Body of pancreas (tissue), 4 donors: ENCODE data around the gene RASSF8. TPM values are rescaled to one million over a fixed set of nuclear protein-coding genes. Genes with fewer than 3 reads are reported as not detected.
A peak's percentile ranks its signal among the peaks of the same experiment; 100 is the strongest.

Experiments
- ATAC-seq: fragments of 150-250 bp; one replicate; pipeline ENCODE4 v1.9.1; 2016
- DNase-seq, 4 donors: peaks; one replicate each; pipeline ENCODE4 v3.0.0-alpha.2; 2019
- H3K27ac ChIP-seq, 4 donors: fragments of 200-600 bp; sonication (generic); 1 replicate in 3 of 4; 2 replicates in 1 of 4; pipeline versions ENCODE4 v1.5.1 to v1.6.1; 2016 to 2019; ENCODE audit warnings: mild to moderate bottlenecking in 1 of 4, mixed read lengths in 1 of 4, moderate library complexity in 1 of 4
- H3K27me3 ChIP-seq, 2 donors: fragments of 200-600 bp; sonication (generic); one replicate each; pipeline ENCODE4 v1.6.0; 2016; ENCODE audit warnings: mild to moderate bottlenecking in 1 of 2
- H3K36me3 ChIP-seq, 2 donors: fragments of 200-600 bp; sonication (generic); replicated peaks in 1 of 2; 2 replicates each; pipeline ENCODE4 v1.5.1; 2016; ENCODE audit warnings: low read depth in 2 of 2; ENCODE audit not compliant: insufficient read depth in 1 of 2
- H3K4me1 ChIP-seq: fragments of 200-600 bp; sonication (generic); one replicate; pipeline ENCODE4 v1.6.0; 2016
- H3K4me3 ChIP-seq, 2 donors: fragments of 200-600 bp; sonication (generic); 1 replicate in 1 of 2; 2 replicates in 1 of 2; pipeline ENCODE4 v1.5.1; 2016 to 2019
- H3K9me3 ChIP-seq, 3 donors: fragments of 200-600 bp; sonication (generic); 1 replicate in 2 of 3; 2 replicates in 1 of 3; pipeline ENCODE4 v1.5.1; 2016
- CTCF ChIP-seq, 7 experiments: fragments of 450-650 bp in 4 of 7; fragments of 200-600 bp in 3 of 7; sonication (generic) in 3 of 7; IDR thresholded peaks; one replicate each; pipeline ENCODE4 v1.5.1; 2016 to 2019; ENCODE audit warnings: antibody characterized with exemption in 7 of 7
- POLR2A ChIP-seq, 3 donors: fragments of 450-650 bp; IDR thresholded peaks; one replicate each; pipeline ENCODE4 v1.6.1; 2016; ENCODE audit warnings: antibody characterized with exemption in 3 of 3, mild to moderate bottlenecking in 2 of 3
- WGBS, 2 donors: methylation state at CpG; one replicate each; pipeline ENCODE4 v1.1.5; 2017; 5-methylcytosine and 5-hydroxymethylcytosine counted together
- intact Hi-C: fragments of 100-400 bp; cut with DNase I; formaldehyde crosslinking; loops from one replicate; pipeline ENCODE4 v1.15.1; 2023
- total RNA-seq, 2 donors: library from RNA; depleted of rRNA; stranded (reverse); fragments of >200 nt; gene quantifications; one replicate each; pipeline ENCODE4 v1.1.0, GENCODE V29; 2016

RASSF8 gene
- total RNA-seq, 2 donors from 2014 or later: 15.8 to 19.1 TPM

GRCh38 chr12:26027401-26027800 is 68.9 kb downstream of the RASSF8 start:
- H3K4me1 ChIP-seq: peaks cover 25% of the 10 kb centered on the region
- no peaks in the 10 kb centered on the region for H3K27me3 ChIP-seq
- ATAC-seq (peak; percentile 89), DNase-seq (peak in 2 of 4 donors; percentile 16 to 33)
- H3K4me3 ChIP-seq: no peak overlapping the region
- peak overlapping the region; percentile 40 to 60 (median 53) for H3K27ac ChIP-seq
- TF ChIP-seq CTCF (IDR thresholded peaks at IDR 0.05) (no peak), POLR2A (IDR thresholded peaks at IDR 0.05) (no peak)
- H3K36me3 ChIP-seq: no peaks in the 10 kb centered on the region
- intact Hi-C loops: loop anchor here (10.0 kb wide), 1 partner anchor 593 kb away; no protein-coding TSS in a partner anchor
- no peaks in the 10 kb centered on the region for H3K9me3 ChIP-seq

DNA sequence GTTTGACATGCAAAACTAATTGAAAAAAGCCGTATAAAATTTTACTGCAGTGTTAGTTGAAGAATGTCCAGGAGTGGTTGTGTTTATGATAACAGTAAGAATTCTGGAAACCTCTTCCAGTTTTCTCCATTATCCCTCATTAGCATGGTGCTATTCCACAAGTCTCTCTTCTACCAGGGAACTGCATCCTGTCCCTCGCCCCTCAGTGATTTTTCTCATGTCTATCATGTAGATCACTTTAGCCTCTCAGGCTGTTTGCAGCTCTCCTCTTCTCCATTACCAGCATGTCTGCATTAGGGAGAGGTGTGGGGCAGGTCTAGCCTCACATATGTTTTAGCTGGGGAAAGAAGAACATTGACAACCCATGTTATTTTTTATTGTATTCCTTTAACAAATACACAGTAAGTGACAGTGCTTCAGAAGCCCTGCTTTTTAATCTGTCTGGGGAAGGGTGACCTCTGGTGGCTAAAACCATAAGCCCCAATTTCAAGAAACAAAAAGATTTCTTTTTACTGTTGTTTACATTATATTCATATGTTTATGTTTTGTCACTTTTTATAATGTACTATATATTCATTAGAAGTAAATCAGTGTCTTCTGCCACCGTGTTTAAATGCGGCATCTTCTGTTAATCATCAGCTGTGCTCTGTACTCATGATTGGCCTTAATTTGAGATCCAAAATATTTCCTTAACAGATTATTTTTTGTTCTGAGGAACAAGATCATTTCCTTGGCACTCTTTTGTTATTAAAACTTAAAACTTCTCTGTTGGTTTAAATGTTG is 70.7 kb downstream of the RASSF8 start:
- Histone ChIP-seq H3K4me1 (peaks cover 33% of the 10 kb centered on the region), H3K9me3 (no peaks in the 10 kb centered on the region), H3K4me3 (no peak overlapping the region), H3K36me3 (no peaks in the 10 kb centered on the region), H3K27ac (peak overlapping the region in 3 of 4 donors; percentile 18 to 47 (median 22)), H3K27me3 (no peaks in the 10 kb centered on the region)
- intact Hi-C loops: loop anchor here (10.0 kb wide), 1 partner anchor 594 kb away; no protein-coding TSS in a partner anchor
- TF ChIP-seq POLR2A (IDR thresholded peaks at IDR 0.05) (no peak), CTCF (IDR thresholded peaks at IDR 0.05) (peak; percentile 53 to 84 (median 75))
- WGBS, 2 donors: 28 to 44% methylated on average over 4 of the region's 4 CpGs
- DNase-seq (peak in 3 of 4 donors; percentile 29 to 36 (median 29)), ATAC-seq (peak; percentile 63)

DNA sequence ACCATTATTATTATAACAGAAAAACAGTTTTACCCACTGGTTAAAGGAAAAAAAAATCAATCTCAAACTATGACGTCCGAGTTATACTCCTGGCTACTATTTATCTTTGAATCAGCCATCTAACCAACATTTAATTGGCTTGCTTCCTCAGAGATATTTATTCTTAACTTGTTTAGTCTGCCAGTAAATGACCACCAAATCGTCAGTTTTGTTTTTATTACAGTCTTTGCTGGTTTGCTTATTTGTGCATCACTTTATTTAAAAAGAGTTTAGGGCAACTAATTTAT is 71.2 kb downstream of the RASSF8 start:
- H3K9me3 ChIP-seq: no peaks in the 10 kb centered on the region
- intact Hi-C loops: loop anchor here (10.0 kb wide), 1 partner anchor 595 kb away; no protein-coding TSS in a partner anchor
- WGBS, 2 donors: 12 to 18% methylated on average over 3 of the region's 3 CpGs
- H3K27me3 ChIP-seq: no peaks in the 10 kb centered on the region
- H3K36me3 ChIP-seq: no peaks in the 10 kb centered on the region
- DNase-seq (no peak), ATAC-seq (no peak)
- H3K27ac ChIP-seq: peak overlapping the region in 1 of 4 donors; percentile 47
- no peak overlapping the region for H3K4me3 ChIP-seq
- peaks cover 33% of the 10 kb centered on the region for H3K4me1 ChIP-seq
- TF ChIP-seq CTCF (IDR thresholded peaks at IDR 0.05): no peak
- TF ChIP-seq POLR2A (IDR thresholded peaks at IDR 0.05): no peak

GRCh38 chr12:26030371-26030770 is 71.9 kb downstream of the RASSF8 start:
- Histone ChIP-seq H3K27me3 (no peaks in the 10 kb centered on the region), H3K36me3 (no peaks in the 10 kb centered on the region)

More at GRCh38 chr12:26030371-26030770, 71.9 kb downstream of the RASSF8 start:
- ATAC-seq (no peak), DNase-seq (no peak)
- no peaks in the 10 kb centered on the region for H3K9me3 ChIP-seq
- TF ChIP-seq CTCF (IDR thresholded peaks at IDR 0.05) (no peak), POLR2A (IDR thresholded peaks at IDR 0.05) (no peak)
- peaks cover 33% of the 10 kb centered on the region for H3K4me1 ChIP-seq
- H3K4me3 ChIP-seq: no peak overlapping the region
- peak overlapping the region in 2 of 4 donors; percentile 32 to 47 for H3K27ac ChIP-seq
- intact Hi-C loops: no loop called here
- 39 to 44% methylated on average over 3 of the region's 3 CpGs for WGBS, 2 donors
